GM12874 (cell line): ENCODE measurements around the gene HMBS.

Experiments
- CTCF ChIP-seq: IDR thresholded peaks from 2 replicates; pipeline ENCODE4 v1.5.1; 2011; ENCODE audit warnings: low read depth, mild to moderate bottlenecking, control low read depth, low read length, moderate library complexity; ENCODE audit not compliant: insufficient read depth

HMBS gene

GRCh38 chr11:119081682-119082260 lies 2.9 kb upstream of the HMBS start:
- no peak for TF ChIP-seq CTCF

DNA sequence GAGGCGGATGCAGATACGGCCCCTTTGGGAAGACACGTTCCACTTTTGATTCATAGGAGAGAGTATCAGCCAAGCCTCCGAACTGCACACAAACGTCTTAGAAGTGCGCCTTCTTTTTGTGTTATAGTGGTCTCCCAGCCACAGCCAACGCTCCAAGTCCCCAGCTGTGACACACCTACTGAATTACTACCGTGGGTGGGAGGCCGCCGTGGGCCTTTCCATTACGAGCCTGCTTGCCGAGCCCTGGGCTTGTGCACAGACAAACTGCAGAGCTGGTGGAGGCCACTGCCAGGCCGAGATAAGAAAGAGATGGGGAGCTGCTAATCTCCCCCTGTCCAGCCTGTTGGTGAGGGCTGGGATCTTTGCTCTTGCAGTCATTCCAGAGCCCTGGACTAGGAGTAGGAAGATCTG lies 761 bp downstream of the HMBS start:
- TF ChIP-seq CTCF, result no peak

DNA sequence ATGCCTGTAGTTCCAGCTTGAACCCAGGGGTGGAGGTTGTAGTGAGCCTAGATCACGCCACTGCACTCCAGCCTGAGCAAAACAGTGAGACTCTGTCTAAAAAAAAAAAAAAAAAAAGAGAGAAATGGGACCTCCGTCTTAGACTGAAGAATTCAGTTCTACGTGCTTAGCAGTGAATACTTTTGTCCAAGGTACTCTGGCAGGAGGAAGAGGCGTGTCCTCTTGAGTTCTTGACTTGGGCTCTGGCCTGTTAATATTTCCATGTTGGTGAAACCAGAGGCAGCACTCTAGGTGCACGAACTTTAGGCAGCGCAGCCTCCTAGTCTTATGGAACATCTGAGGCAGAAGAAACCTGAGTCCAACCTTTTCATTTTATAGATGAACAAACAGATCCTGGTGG lies 2.4 kb downstream of the HMBS start:
- TF ChIP-seq CTCF, result no peak

GRCh38 chr11:119087747-119088241 lies 3.1 kb downstream of the HMBS start:
- no peak for TF ChIP-seq CTCF

DNA sequence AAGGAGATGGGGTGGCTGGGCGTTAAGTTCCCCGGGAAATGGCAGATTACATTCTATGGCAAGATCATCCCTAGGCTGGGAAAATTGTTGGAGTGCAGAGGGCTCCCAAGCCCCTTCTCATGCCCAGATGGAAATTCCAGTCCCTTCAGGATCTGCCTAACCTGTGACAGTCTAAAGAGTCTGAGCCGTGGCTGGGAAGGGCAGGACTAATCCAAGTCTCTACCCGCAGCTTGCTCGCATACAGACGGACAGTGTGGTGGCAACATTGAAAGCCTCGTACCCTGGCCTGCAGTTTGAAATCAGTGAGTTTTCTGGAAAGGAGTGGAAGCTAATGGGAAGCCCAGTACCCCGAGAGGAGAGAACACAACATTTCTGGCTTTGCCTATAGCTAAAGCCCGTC lies 3.7 kb downstream of the HMBS start:
- TF ChIP-seq CTCF, result no peak

GRCh38 chr11:119089319-119089718 lies 4.6 kb downstream of the HMBS start:
- no peak for TF ChIP-seq CTCF

GRCh38 chr11:119091178-119091577 lies 6.5 kb downstream of the HMBS start:
- no peak for TF ChIP-seq CTCF
